ENCODE measurements around the gene HIC1.

Gene HIC1

GRCh38 chr17:2054512-2055291 is at the start of gene HIC1:
HIC1 (plus strand) TSS chr17:2055103; CDS start chr17:2056691, 1,588 bp downstream.
- no peak within 1 kb of the TSS for H3K27ac ChIP-seq
- TF ChIP-seq ZFX (IDR thresholded peaks at IDR 0.05) (no peak), CTCF (conservative IDR thresholded peaks at IDR 0.05) (peak; percentile 96)

- TF ChIP-seq ZFX (IDR thresholded peaks at IDR 0.05) (no peak), CTCF (conservative IDR thresholded peaks at IDR 0.05) (no peak)
- H3K27ac ChIP-seq = no peak overlapping the region
Measured at GRCh38 chr17:2008332-2009126, 46.4 kb upstream of the HIC1 start.

GRCh38 chr17:2009737-2010136 is 45.2 kb upstream of the HIC1 start:
- H3K27ac ChIP-seq = no peak overlapping the region
- TF ChIP-seq CTCF (conservative IDR thresholded peaks at IDR 0.05) = no peak

- peak overlapping the region; percentile 87 for H3K27ac ChIP-seq
- TF ChIP-seq CTCF (conservative IDR thresholded peaks at IDR 0.05) (no peak), ZFX (IDR thresholded peaks at IDR 0.05) (no peak)
Measured at GRCh38 chr17:2011411-2012371, 43.2 kb upstream of the HIC1 start.

GRCh38 chr17:2012499-2012898 is 42.4 kb upstream of the HIC1 start:
- no peak for TF ChIP-seq CTCF (conservative IDR thresholded peaks at IDR 0.05)
- TF ChIP-seq ZFX (IDR thresholded peaks at IDR 0.05) = no peak
- H3K27ac ChIP-seq = peak overlapping the region; percentile 87

- H3K27ac ChIP-seq = peak overlapping the region; percentile 87
Measured at GRCh38 chr17:2013220-2013993, 41.5 kb upstream of the HIC1 start.

- peak overlapping the region; percentile 19 for H3K27ac ChIP-seq
- TF ChIP-seq ZFX (IDR thresholded peaks at IDR 0.05) = no peak
- TF ChIP-seq CTCF (conservative IDR thresholded peaks at IDR 0.05) = no peak
Measured at GRCh38 chr17:2013994-2014317, 40.9 kb upstream of the HIC1 start.
